Measurements from ENCODE around the gene DDX3Y.

GRCh38 chrY:12941725-12942687 lies 37.3 kb downstream of the DDX3Y start:
- TF ChIP-seq REST (IDR thresholded peaks at IDR 0.05; ENCODE audit: low read depth) (no peak), EP300 (IDR thresholded peaks at IDR 0.05; ENCODE audit: borderline replicate concordance) (no peak), NFIC (IDR thresholded peaks at IDR 0.05) (no peak), MAX (IDR thresholded peaks at IDR 0.05) (no peak), RAD21 (IDR thresholded peaks at IDR 0.05; ENCODE audit: low read depth) (no peak), TAF1 (IDR thresholded peaks at IDR 0.05; ENCODE audit: low read depth) (no peak)
